Measurements from ENCODE around the gene SLC29A3.
"Not testable (repeated sequence)": the region's sequence is repeated elsewhere in the genome, so short reads cannot be mapped to it uniquely, and the experiment has no call there.

SLC29A3 gene

GRCh38 chr10:71319042-71319799 lies at the start of gene SLC29A3:
TSS of gene SLC29A3 (plus strand) at chr10:71319259. CDS start at chr10:71319310, 51 bp downstream.
- DNase-seq = peak; percentile 85 to 86

GRCh38 chr10:71269301-71270288 lies 49.5 kb upstream of the SLC29A3 start:
- DNase-seq = no peak

GRCh38 chr10:71270301-71271220 lies 48.5 kb upstream of the SLC29A3 start:
- DNase-seq = peak in 1 of 2 experiments; percentile 5

- DNase-seq = no peak
Measured at GRCh38 chr10:71271662-71272055, 47.4 kb upstream of the SLC29A3 start.

GRCh38 chr10:71272056-71272771 lies 46.8 kb upstream of the SLC29A3 start:
- DNase-seq = no peak

- DNase-seq = not testable (repeated sequence)
Measured at GRCh38 chr10:71272974-71273373, 46.1 kb upstream of the SLC29A3 start.

GRCh38 chr10:71273506-71273905 lies 45.6 kb upstream of the SLC29A3 start:
- DNase-seq = no peak

- DNase-seq = no peak
Measured at GRCh38 chr10:71274901-71275796, 43.9 kb upstream of the SLC29A3 start.

GRCh38 chr10:71276873-71277272 lies 42.2 kb upstream of the SLC29A3 start:
- no peak for DNase-seq

GRCh38 chr10:71277914-71278665 lies 41.0 kb upstream of the SLC29A3 start:
- no peak for DNase-seq

GRCh38 chr10:71278691-71279588 lies 40.1 kb upstream of the SLC29A3 start:
- DNase-seq = no peak

- DNase-seq = no peak
Measured at GRCh38 chr10:71279590-71280170, 39.4 kb upstream of the SLC29A3 start.

GRCh38 chr10:71280216-71280615 lies 38.8 kb upstream of the SLC29A3 start:
- DNase-seq = no peak

- DNase-seq = no peak
Measured at GRCh38 chr10:71280825-71281224, 38.2 kb upstream of the SLC29A3 start.

GRCh38 chr10:71281646-71282322 lies 37.3 kb upstream of the SLC29A3 start:
- no peak for DNase-seq

- no peak for DNase-seq
Measured at GRCh38 chr10:71282323-71282680, 36.8 kb upstream of the SLC29A3 start.

- no peak for DNase-seq
Measured at GRCh38 chr10:71283410-71283809, 35.6 kb upstream of the SLC29A3 start.

- no peak for DNase-seq
Measured at GRCh38 chr10:71283876-71284275, 35.2 kb upstream of the SLC29A3 start.

Measured in stimulated activated CD4-positive, alpha-beta T cell treated with anti-CD3 and anti-CD28 coated beads, Interleukin-4, amount 100 ng/mL, for 4 hours (primary cell).